Activated T-cell treated with anti-CD3 and anti-CD28 coated beads, Interleukin-2, amount 50 U/mL, for 72 hours (primary cell): ENCODE results near the gene NOP14. TPM values are rescaled to one million over a fixed set of nuclear protein-coding genes. Genes with fewer than 3 reads are reported as not detected.
"Not testable (repeated sequence)": the region's sequence is repeated elsewhere in the genome, so short reads cannot be mapped to it uniquely, and the experiment has no call there.

Experiments
- ATAC-seq, 2 donors: fragments of 150-1000 bp; cut with Tn5 transposase; replicated peaks in 1 of 2; 2 replicates each; pipeline ENCODE4 v1.10.0; 2021; ENCODE audit warnings: moderate library complexity in 2 of 2, mild to moderate bottlenecking in 1 of 2
- DNase-seq, 2 donors: peaks; one replicate each; pipeline ENCODE4 v3.0.0; 2021 to 2022; ENCODE audit warnings: mixed read lengths in 1 of 2
- H3K27ac Mint-ChIP-seq: one replicate; pipeline ENCODE4 v1.8.0; 2022; ENCODE audit warnings: mild to moderate bottlenecking, moderate library complexity, mixed read lengths
- H3K27me3 Mint-ChIP-seq: one replicate; pipeline ENCODE4 v1.8.0; 2022; ENCODE audit warnings: low read depth, mixed read lengths
- H3K36me3 Mint-ChIP-seq, 2 donors: one replicate each; pipeline ENCODE4 v1.8.0; 2022; ENCODE audit warnings: mixed read lengths in 2 of 2, mild to moderate bottlenecking in 1 of 2; ENCODE audit not compliant: insufficient read depth in 2 of 2
- H3K4me1 Mint-ChIP-seq: one replicate; pipeline ENCODE4 v1.8.0; 2022; ENCODE audit warnings: low read depth, mixed read lengths
- H3K4me3 Mint-ChIP-seq, 2 donors: one replicate each; pipeline ENCODE4 v1.8.0; 2022; ENCODE audit warnings: mild to moderate bottlenecking in 2 of 2, mixed read lengths in 2 of 2, moderate library complexity in 2 of 2
- H3K9me3 Mint-ChIP-seq, 2 donors: one replicate each; pipeline ENCODE4 v1.8.0; 2022; ENCODE audit warnings: mixed read lengths in 2 of 2
- total RNA-seq, 2 donors: library from RNA; stranded (reverse); gene quantifications; one replicate each; pipeline ENCODE4 v1.2.3, GENCODE V29; 2022

The NOP14 gene
- total RNA-seq, result 10 to 100 TPM; 72.0 to 75.8 TPM

DNA sequence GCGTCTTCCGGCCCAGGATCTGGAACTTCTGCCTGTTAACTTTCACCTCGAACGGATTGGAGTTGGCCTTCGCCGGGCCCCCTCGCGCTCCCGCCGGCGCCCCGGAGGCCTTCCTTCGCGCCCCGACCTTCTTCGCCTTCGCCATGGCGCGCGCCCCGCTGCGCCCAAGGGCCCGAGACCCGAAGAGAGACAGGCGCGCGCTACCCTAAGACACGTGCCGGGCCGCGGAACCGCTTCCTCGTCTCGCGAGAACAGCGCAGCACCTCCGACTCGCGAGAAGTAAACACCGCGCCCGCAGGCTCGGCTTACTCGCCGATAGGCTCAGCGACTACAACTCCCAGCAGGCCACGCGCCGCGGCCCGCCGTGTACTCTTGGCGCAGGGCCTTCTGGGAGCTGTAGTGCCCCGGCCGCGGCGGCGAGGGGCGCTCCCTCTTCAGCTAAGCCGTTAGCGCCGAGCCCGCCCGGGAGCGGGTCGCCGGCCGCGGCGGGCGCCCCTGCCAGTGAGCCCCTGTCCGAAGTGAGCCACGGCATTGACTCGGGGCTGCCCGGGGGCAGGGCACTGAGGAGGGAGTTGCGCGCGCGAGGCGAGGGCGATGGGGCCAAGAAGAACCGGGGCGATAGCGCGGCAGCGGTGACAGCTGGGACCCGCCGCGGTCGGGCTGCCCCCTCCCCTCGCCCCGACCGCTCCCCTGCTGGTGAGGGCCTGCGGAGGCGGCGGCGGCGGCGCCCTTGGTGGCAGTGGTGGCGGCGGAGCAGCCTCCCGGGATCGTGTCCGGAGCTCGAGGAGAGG is at the start of gene NOP14, which contains the start of gene GRK4:
Gene NOP14, minus strand, starts transcription at position 232 of the 791 bp plus-strand sequence. Its CDS starts 87 bp downstream, at position 145.
Gene GRK4, plus strand, starts transcription at position 397 of the 791 bp plus-strand sequence. CDS start 500 bp downstream, outside the sequence.
- Mint-ChIP-seq H3K4me1 (peaks cover 41% of the 10 kb centered on the region), H3K9me3 (no peaks in the 10 kb centered on the region), H3K27me3 (no peaks in the 10 kb centered on the region), H3K4me3 (peak within 1 kb of the TSS; percentile 86 to 93), H3K36me3 (peaks cover 2% of the 10 kb centered on the region in 2 donors), H3K27ac (peak within 1 kb of the TSS; percentile 91)
- peak; percentile 84 to 86 for ATAC-seq
- DNase-seq, result peak; percentile 96 to 99

GRCh38 chr4:3011456-3012220 is 48.4 kb upstream of the NOP14 start:
- peaks cover 1 to 9% of the 10 kb centered on the region in 2 donors for H3K36me3 Mint-ChIP-seq
- no peaks in the 10 kb centered on the region for H3K9me3 Mint-ChIP-seq
- ATAC-seq (no peak), DNase-seq (no peak)
- H3K4me1 Mint-ChIP-seq, result peaks cover 33% of the 10 kb centered on the region
- H3K27ac Mint-ChIP-seq, result peak overlapping the region; percentile 24
- peaks cover 5% of the 10 kb centered on the region for H3K27me3 Mint-ChIP-seq
- no peak overlapping the region for H3K4me3 Mint-ChIP-seq

- no peak overlapping the region for H3K4me3 Mint-ChIP-seq
- no peak overlapping the region for H3K27ac Mint-ChIP-seq
- peaks cover 33% of the 10 kb centered on the region for H3K4me1 Mint-ChIP-seq
- DNase-seq (no peak), ATAC-seq (no peak)
- no peaks in the 10 kb centered on the region for H3K9me3 Mint-ChIP-seq
- peaks cover 1 to 9% of the 10 kb centered on the region in 2 donors for H3K36me3 Mint-ChIP-seq
- peaks cover 5% of the 10 kb centered on the region for H3K27me3 Mint-ChIP-seq
Observed at GRCh38 chr4:3010998-3011397, 47.8 kb upstream of the NOP14 start.

GRCh38 chr4:3010577-3010976 is 47.4 kb upstream of the NOP14 start:
- DNase-seq (no peak), ATAC-seq (no peak)
- Mint-ChIP-seq H3K4me3 (peak overlapping the region in 1 of 2 donors; percentile 64), H3K27ac (peak overlapping the region; percentile 35), H3K36me3 (peaks cover 1 to 9% of the 10 kb centered on the region in 2 donors), H3K9me3 (no peaks in the 10 kb centered on the region), H3K4me1 (peaks cover 33% of the 10 kb centered on the region), H3K27me3 (peaks cover 5% of the 10 kb centered on the region)

DNA sequence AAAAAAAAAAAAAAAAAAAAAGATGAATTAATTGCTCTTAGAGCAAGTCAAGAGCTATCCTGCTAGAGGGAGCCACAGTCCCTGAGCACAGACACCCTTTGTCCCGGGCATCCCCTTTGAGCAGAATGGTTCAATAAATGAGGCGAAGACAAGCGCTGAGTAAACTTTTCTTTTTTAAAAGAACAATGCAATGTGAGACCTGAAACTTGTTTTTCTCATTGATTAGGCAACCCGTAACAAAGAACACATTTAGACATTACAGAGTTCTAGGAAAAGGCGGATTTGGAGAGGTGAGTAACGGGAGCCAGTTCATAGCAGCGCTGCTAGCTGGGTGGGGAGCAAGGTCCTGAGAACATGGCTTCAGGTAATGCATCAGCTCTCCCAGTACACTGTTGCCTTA is 46.2 kb upstream of the NOP14 start:
- H3K4me1 Mint-ChIP-seq, result peaks cover 28% of the 10 kb centered on the region
- peak; percentile 62 to 63 for DNase-seq

GRCh38 chr4:3007724-3008123 is 44.5 kb upstream of the NOP14 start:
- no peak for DNase-seq
- Mint-ChIP-seq H3K27ac (no peak overlapping the region), H3K4me1 (peaks cover 15% of the 10 kb centered on the region), H3K9me3 (no peaks in the 10 kb centered on the region), H3K4me3 (no peak overlapping the region), H3K27me3 (no peaks in the 10 kb centered on the region), H3K36me3 (peaks cover 1 to 8% of the 10 kb centered on the region in 2 donors)
- no peak for ATAC-seq

More for the DNA sequence above, 46.2 kb upstream of the NOP14 start:
- Mint-ChIP-seq H3K27me3 (peaks cover 5% of the 10 kb centered on the region), H3K27ac (peak overlapping the region; percentile 35), H3K4me3 (peak overlapping the region; percentile 47 to 64), H3K36me3 (peaks cover 1 to 9% of the 10 kb centered on the region in 2 donors), H3K9me3 (no peaks in the 10 kb centered on the region)
- peak; percentile 61 to 69 for ATAC-seq

- no peak for DNase-seq
- H3K27me3 Mint-ChIP-seq, result peaks cover 4% of the 10 kb centered on the region
- ATAC-seq, result no peak
- H3K4me3 Mint-ChIP-seq, result no peak overlapping the region
- H3K27ac Mint-ChIP-seq, result no peak overlapping the region
- no peaks in the 10 kb centered on the region for H3K4me1 Mint-ChIP-seq
- H3K9me3 Mint-ChIP-seq, result no peaks in the 10 kb centered on the region
- no peaks in the 10 kb centered on the region for H3K36me3 Mint-ChIP-seq
Observed at GRCh38 chr4:2996415-2996814, 33.2 kb upstream of the NOP14 start.

DNA sequence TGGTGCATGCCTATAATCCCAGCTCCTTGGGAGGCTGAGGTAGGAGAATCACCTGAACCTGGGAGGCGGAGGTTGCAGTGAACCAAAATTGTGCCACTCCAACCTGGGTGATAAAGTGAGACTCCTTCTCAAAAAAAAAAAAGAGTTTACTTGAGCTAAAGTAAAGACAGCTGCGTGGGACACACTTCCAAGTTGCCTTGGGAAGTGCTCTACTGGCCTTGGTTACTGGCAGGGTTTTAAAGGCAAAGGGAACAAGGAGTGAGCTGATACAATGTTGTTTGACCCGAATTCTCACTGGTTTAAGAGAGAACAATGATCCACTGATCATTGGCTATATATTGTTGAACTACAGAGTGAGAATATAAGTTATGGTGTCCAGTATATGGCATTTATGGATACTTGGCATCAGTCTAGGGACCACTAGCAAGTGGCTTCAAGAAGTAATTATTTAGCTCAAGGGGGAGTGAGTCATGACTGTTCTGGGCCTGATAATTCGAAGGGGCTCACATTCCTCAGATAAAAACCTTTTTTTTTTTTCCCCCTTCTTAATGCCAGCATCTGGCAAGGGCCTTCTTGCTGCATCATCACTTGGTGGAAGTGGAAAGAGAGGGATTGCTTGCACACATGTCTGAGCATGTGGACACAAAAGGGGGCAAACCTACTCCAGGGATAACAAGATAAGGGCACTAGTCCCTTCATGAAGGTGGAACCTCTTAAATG is 32.5 kb upstream of the NOP14 start:
- no peaks in the 10 kb centered on the region for H3K9me3 Mint-ChIP-seq
- no peaks in the 10 kb centered on the region for H3K4me1 Mint-ChIP-seq
- H3K27me3 Mint-ChIP-seq, result peaks cover 4% of the 10 kb centered on the region
- ATAC-seq (no peak), DNase-seq (no peak)
- no peak overlapping the region for H3K4me3 Mint-ChIP-seq
- H3K36me3 Mint-ChIP-seq, result no peaks in the 10 kb centered on the region
- H3K27ac Mint-ChIP-seq, result no peak overlapping the region

- Mint-ChIP-seq H3K9me3 (no peaks in the 10 kb centered on the region), H3K27me3 (peaks cover 4% of the 10 kb centered on the region), H3K36me3 (no peaks in the 10 kb centered on the region), H3K27ac (no peak overlapping the region), H3K4me3 (no peak overlapping the region), H3K4me1 (no peaks in the 10 kb centered on the region)
- DNase-seq, result no peak
- ATAC-seq, result no peak
Observed at GRCh38 chr4:2994917-2995316, 31.7 kb upstream of the NOP14 start.

GRCh38 chr4:2991243-2991642 is 28.0 kb upstream of the NOP14 start:
- Mint-ChIP-seq H3K4me3 (no peak overlapping the region), H3K27ac (no peak overlapping the region), H3K27me3 (peaks cover 13% of the 10 kb centered on the region), H3K4me1 (no peaks in the 10 kb centered on the region), H3K36me3 (no peaks in the 10 kb centered on the region), H3K9me3 (no peaks in the 10 kb centered on the region)
- no peak for ATAC-seq
- no peak for DNase-seq

DNA sequence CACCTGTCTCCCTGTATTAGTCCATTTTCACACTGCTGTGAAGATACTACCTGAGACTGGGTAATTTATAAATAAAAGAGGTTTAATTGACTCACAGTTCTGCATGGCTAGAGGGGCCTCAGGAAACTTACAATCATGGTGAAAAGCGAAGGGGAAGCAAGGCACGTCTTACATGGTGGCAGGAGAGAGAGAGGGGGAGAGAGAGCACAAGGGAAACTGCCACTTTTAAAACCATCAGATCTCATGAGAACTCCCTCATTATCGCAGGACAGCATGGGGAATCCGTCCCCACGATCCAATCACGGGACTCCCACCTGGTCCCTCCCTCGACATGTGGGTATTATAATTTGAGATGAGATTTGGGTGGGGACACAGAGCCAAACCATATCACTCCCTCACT is 20.5 kb upstream of the NOP14 start:
- H3K27me3 Mint-ChIP-seq, result peaks cover 21% of the 10 kb centered on the region
- not testable (repeated sequence) for H3K4me3 Mint-ChIP-seq, DNase-seq

GRCh38 chr4:2982012-2982411 is 18.8 kb upstream of the NOP14 start:
- H3K4me3 Mint-ChIP-seq, result no peak overlapping the region
- H3K27ac Mint-ChIP-seq, result no peak overlapping the region
- peaks cover 19% of the 10 kb centered on the region for H3K27me3 Mint-ChIP-seq
- peaks cover 1 to 3% of the 10 kb centered on the region in 2 donors for H3K9me3 Mint-ChIP-seq
- ATAC-seq (no peak), DNase-seq (no peak)
- peaks cover 0 to 4% of the 10 kb centered on the region in 2 donors for H3K36me3 Mint-ChIP-seq
- no peaks in the 10 kb centered on the region for H3K4me1 Mint-ChIP-seq

More for the DNA sequence above, 20.5 kb upstream of the NOP14 start:
- not testable (repeated sequence) for H3K9me3 Mint-ChIP-seq, H3K4me1 Mint-ChIP-seq, H3K27ac Mint-ChIP-seq, H3K36me3 Mint-ChIP-seq, ATAC-seq
